Thyroid gland (tissue), 4 donors: ENCODE measurements around the gene RAB27B.

ENCODE experiments used
- POLR2A ChIP-seq, 2 donors: fragments of 450-650 bp; IDR thresholded peaks; one replicate each; pipeline ENCODE4 v1.6.1; 2017; ENCODE audit warnings: antibody characterized with exemption in 2 of 2, mild to moderate bottlenecking in 2 of 2, moderate library complexity in 1 of 2
- TF ChIP-seq, protein P1 (sequence below), 6 experiments: fragments of 200-600 bp in 3 of 6; fragments of 450-650 bp in 3 of 6; sonication (generic) in 3 of 6; IDR thresholded peaks; one replicate each; pipeline ENCODE4 v1.5.1; 2016 to 2019; ENCODE audit warnings: antibody characterized with exemption in 6 of 6, mild to moderate bottlenecking in 2 of 6, inconsistent platforms in 1 of 6, moderate library complexity in 1 of 6

DNA sequence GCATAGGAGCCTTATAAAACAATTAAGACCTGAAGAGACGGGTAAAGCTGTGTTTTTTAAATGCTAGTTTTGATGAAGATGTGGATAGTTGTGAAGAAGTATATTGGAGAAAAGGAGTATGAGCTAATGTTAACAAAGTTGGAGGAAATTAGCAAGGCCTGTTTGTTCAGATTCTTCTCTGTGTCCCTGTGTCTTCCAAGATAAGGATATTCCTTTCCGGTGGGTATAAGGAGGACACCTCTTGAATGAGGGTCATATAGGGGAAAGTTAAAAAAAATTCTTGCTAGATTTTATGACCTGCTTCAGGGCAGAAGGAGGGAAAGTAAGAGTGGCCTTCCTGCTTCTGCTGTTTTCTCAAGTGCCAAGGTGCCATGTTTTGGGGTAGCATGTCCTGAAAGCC lies 72.0 kb downstream of the RAB27B start:
- TF ChIP-seq POLR2A (IDR thresholded peaks at IDR 0.05), result no peak
- TF ChIP-seq, protein P1, sequence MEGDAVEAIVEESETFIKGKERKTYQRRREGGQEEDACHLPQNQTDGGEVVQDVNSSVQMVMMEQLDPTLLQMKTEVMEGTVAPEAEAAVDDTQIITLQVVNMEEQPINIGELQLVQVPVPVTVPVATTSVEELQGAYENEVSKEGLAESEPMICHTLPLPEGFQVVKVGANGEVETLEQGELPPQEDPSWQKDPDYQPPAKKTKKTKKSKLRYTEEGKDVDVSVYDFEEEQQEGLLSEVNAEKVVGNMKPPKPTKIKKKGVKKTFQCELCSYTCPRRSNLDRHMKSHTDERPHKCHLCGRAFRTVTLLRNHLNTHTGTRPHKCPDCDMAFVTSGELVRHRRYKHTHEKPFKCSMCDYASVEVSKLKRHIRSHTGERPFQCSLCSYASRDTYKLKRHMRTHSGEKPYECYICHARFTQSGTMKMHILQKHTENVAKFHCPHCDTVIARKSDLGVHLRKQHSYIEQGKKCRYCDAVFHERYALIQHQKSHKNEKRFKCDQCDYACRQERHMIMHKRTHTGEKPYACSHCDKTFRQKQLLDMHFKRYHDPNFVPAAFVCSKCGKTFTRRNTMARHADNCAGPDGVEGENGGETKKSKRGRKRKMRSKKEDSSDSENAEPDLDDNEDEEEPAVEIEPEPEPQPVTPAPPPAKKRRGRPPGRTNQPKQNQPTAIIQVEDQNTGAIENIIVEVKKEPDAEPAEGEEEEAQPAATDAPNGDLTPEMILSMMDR (IDR thresholded peaks at IDR 0.05), result no peak
